GM12891 (cell line): ENCODE measurements around the gene DEPDC5.

Source experiments
- DNase-seq: peaks from one replicate; pipeline ENCODE4 v3.0.0; 2011; ENCODE audit warnings: low spot score; ENCODE audit not compliant: insufficient read length
- FAIRE-seq: peaks from 2 replicates; lab custom pipeline; 2011; peaks lifted over from hg19 to GRCh38; lab: Jason Lieb, UNC
- PAX5 ChIP-seq: IDR thresholded peaks from 2 replicates; pipeline ENCODE4 v1.6.1; 2011; ENCODE audit warnings: low read length, moderate library complexity, mild to moderate bottlenecking; ENCODE audit not compliant: insufficient read depth, severe bottlenecking
- POLR2A ChIP-seq: IDR thresholded peaks from 2 replicates; pipeline ENCODE4 v1.6.1; 2011; ENCODE audit warnings: low read depth, low read length, control low read depth
- POLR2AphosphoS5 ChIP-seq: IDR thresholded peaks from 2 replicates; pipeline ENCODE4 v1.6.1; 2011; ENCODE audit warnings: low read depth, low read length, control low read depth
- POU2F2 ChIP-seq: IDR thresholded peaks from 2 replicates; pipeline ENCODE4 v1.6.1; 2011; ENCODE audit warnings: low read depth, mild to moderate bottlenecking, control low read depth, low read length, moderate library complexity
- SPI1 ChIP-seq: IDR thresholded peaks from 2 replicates; pipeline ENCODE4 v1.6.1; 2011; ENCODE audit warnings: low read depth, low read length, control low read depth
- TAF1 ChIP-seq: IDR thresholded peaks from 2 replicates; pipeline ENCODE4 v1.6.1; 2011; ENCODE audit warnings: low read depth, low read length, control low read depth

The DEPDC5 gene

GRCh38 chr22:31846161-31847115 is 92.6 kb downstream of the DEPDC5 start:
- DNase-seq (no peak), FAIRE-seq (peak; percentile 35)
- TF ChIP-seq POLR2A (no peak), SPI1 (peak; percentile 69), POLR2AphosphoS5 (no peak)

GRCh38 chr22:31848411-31848810 is 94.6 kb downstream of the DEPDC5 start:
- FAIRE-seq: no peak
- TF ChIP-seq POU2F2: no peak
- no peak for TF ChIP-seq SPI1
- TF ChIP-seq POLR2A: no peak
- no peak for TF ChIP-seq PAX5
- no peak for TF ChIP-seq POLR2AphosphoS5
- no peak for TF ChIP-seq TAF1
- no peak for DNase-seq

GRCh38 chr22:31850135-31850534 is 96.3 kb downstream of the DEPDC5 start:
- DNase-seq: no peak
- no peak for TF ChIP-seq SPI1
- TF ChIP-seq POLR2A: no peak
- no peak for TF ChIP-seq PAX5
- no peak for TF ChIP-seq POLR2AphosphoS5
- TF ChIP-seq TAF1: no peak
- no peak for TF ChIP-seq POU2F2
- no peak for FAIRE-seq

DNA sequence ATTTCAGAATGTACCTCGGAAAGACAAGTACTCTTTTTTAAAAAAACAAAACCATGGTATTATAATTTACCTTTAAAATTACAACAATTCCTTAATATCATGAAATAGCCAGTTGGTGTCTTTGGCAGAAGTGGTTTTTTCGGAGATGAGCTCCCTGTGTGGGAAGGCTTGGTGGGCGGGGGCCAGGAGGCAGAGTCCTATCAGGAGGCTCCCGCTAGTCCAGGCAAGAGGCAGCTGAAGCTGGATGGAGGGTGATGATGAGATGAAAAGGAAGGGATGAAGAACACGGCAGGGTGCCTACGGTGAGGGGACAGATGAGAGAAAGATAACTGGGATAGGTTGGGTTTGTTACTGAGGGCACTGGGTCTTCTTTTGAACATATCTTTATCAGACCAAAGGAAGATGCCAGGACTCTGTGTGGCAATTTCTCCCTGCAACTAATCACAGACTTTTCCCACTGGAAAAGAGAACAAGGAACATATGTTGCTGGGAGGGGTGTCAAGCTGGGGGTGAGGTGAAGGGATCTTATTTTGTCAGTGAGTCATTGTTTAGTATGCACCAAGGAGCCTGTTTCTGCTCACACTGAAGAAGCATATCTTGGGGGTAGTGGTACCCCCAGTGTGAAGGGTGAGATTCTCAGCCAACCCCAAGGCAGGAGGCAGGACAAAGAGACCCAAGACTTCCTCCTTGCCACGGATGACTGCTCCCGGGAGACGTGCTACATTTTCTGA is 99.0 kb downstream of the DEPDC5 start:
- FAIRE-seq (no peak), DNase-seq (no peak)
- TF ChIP-seq PAX5 (no peak), POLR2A (no peak), POU2F2 (no peak), SPI1 (no peak), POLR2AphosphoS5 (no peak), TAF1 (no peak)

DNA sequence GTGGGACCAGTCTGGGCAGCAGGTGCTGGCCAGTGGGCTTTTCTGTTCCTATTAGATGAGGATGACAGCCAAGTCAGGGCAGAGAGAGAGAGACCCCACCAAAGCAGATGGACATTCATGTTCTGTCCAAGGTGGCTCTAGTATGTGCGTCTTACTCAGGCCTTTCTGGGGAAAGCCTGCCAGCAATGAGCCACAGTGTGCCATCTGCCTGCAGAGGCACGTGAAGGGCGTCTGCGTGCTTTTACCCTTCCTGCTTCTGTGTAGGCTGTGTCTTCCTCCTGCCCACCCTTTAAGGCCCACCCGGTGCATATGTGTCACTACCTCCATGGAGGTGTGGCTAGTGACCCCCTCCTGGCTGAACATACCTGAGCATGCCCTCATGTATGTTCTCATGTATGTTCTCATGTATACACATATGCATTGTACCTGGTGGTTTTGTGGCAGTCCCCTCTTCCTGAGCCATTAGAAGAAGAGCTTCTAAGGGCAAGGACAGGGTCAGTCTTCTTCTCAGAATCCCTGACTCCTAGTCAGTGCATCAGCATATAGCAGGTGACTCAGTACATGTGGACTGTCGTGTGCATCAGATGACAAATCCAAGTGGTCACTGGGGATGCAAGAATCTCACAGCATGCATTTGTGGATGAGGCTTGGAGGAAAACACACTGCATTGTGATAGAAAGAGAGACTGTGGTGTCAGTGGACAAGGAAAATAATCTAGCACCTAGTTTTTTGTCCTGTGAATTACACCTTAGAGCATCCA is 100.1 kb downstream of the DEPDC5 start:
- TF ChIP-seq TAF1 (no peak), POU2F2 (no peak), POLR2AphosphoS5 (no peak), SPI1 (no peak), POLR2A (no peak), PAX5 (no peak)
- FAIRE-seq (no peak), DNase-seq (no peak)

DNA sequence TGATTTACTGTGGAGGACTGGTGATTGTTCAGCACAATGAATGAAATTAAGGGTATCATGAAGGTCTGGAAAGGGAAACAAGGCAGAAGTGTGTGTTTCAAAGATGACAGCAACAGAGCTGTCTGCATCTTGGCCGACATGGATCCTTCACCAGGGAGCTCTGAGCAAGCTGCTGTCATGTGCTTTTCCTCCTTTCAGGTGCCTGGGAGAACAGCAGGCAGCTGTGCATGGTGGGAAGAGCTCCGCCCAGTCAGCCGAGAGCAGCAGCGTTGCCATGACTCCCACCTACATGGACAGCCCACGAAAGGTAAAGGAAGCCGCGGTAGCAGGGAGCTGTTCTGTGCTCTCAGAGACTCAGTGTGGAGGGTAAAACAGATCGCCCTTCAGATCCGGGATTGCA is 103.4 kb downstream of the DEPDC5 start:
- TF ChIP-seq TAF1 (no peak), PAX5 (no peak), POLR2AphosphoS5 (no peak), SPI1 (no peak), POU2F2 (no peak), POLR2A (no peak)
- FAIRE-seq (no peak), DNase-seq (no peak)

DNA sequence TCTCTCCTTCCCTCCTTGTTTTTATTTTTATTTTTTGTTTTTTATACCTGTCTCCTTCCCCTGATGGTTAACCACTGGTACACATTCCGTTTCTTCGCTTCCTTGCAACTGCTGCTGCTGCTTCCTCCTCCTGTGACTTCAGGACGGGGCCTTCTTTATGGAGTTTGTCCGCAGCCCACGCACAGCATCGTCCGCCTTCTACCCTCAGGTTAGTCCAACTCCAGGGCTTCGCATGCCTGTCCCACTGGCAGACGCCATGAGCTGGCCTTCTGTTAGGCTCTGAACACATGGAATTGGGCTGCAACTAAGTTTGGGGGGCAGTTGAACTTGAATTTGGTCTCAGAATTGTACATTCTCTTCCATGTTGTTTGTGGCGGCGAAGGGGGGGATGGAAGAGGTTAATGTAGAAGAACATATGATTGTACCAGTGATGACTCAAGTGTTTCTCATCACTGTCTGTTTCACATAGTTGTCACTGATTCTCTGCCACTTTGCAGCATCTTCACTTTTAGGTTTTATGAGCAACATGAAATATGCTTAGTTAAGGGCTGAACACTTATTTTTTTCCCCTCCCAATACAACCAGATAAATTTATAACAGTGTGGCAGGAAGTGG is 107.5 kb downstream of the DEPDC5 start:
- no peak for DNase-seq
- TF ChIP-seq PAX5 (no peak), SPI1 (no peak), POLR2A (no peak), POU2F2 (no peak), TAF1 (no peak), POLR2AphosphoS5 (no peak)
- no peak for FAIRE-seq

- TF ChIP-seq POU2F2 (no peak), SPI1 (no peak), POLR2AphosphoS5 (no peak), TAF1 (no peak), PAX5 (no peak), POLR2A (no peak)
- DNase-seq (no peak), FAIRE-seq (no peak)
Measured at GRCh38 chr22:31866918-31867317, 113.1 kb downstream of the DEPDC5 start.

DNA sequence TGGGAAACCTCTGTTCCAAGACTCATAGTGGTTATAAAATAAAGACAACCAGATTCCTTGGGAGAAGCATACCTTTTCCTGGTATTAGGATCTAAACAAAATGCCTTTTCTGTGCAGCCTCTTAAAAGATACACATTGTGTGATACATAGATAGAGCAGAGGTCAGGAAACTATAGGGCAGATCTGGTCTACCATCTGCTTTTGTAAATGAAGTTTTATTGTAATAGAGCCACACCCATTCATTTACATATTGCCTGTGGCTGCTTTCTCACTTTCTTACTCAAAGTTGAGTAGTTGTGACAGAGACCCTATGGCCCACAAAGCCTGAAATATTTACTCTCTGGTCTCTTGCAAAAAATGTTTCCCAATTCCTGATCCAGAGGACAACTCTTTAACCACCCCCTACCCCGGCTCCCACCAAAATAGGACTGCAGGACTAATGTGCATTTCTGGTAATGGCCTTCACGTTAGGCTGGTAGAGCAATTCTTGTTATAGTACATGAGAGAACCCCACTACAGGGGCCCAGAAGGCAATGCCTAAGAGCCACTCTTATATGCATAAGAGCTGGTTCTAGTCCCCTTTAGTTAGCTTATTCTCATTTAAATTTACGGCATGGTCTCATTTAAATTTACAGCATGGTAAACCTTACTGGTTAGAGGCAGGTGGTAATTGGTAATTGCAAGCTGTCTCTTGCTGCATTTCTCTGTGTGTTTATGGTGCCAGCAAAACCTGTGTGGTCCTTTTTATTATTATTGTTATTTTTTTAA is 113.8 kb downstream of the DEPDC5 start:
- DNase-seq (no peak), FAIRE-seq (no peak)
- TF ChIP-seq PAX5: no peak
- TF ChIP-seq TAF1: no peak
- no peak for TF ChIP-seq POU2F2
- no peak for TF ChIP-seq SPI1
- TF ChIP-seq POLR2A: no peak
- no peak for TF ChIP-seq POLR2AphosphoS5
